ENCODE measurements around the gene C11orf16.
A peak's percentile ranks its signal among the peaks of the same experiment; 100 is the strongest.
"Not testable (repeated sequence)": the region's sequence is repeated elsewhere in the genome, so short reads cannot be mapped to it uniquely, and the experiment has no call there.

The C11orf16 gene, protein sequence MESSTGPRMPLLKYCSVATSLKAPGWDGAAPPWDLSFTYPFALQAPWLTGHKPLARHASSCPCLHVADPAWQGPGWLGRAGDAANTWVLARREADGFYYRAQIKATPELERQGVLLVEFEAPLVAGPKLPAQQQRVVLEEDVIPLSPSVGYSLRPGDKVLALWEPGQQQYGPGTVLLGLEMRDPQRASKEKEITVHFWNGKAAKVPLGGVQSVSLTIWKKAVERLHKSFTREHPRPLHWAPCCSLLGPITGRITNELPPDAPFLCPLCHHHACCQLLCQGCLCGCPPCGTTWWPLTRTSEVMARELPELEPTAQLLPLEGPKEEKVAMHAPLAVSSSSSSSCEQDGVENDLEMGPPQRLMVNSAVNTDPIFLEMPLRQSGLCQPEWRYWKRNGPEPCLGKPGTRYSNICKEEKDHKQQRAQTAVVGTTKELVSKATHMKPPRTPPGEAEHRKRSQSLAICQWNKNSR

DNA sequence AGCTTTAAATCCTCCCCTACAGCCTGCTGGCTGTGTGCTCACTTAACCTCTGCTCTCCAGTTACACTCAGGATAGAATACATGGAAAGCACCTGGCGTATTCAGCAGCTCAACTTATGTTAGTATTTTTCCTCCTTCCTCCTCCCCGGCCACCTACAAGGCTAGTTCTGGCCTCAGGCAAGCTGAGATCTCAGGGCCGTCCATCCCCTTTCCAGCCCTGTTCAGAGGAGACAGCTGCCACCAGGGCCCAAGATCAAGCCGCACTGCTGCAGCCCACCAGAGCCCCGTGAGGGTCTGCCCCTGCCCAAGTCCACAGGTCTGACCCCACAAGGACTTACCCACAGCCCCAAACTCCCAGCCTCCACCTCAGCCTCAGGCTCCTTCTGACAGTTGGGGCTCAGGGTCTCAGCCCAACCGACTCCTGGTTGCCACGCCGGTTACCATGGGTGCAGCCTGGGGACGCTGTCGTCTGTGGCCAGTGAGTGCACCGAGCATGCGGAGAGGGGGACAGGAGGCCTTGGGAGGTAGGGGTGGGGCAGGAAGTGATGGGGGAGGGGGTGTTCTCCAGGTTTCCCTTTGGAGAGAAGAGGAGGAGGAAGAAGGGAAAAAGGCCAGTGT is at the start of gene C11orf16:
TSS of gene C11orf16 (minus strand) at position 384 of the 617 bp plus-strand sequence. CDS start 639 bp downstream, outside the sequence.
- DNase-seq: no peak

DNA sequence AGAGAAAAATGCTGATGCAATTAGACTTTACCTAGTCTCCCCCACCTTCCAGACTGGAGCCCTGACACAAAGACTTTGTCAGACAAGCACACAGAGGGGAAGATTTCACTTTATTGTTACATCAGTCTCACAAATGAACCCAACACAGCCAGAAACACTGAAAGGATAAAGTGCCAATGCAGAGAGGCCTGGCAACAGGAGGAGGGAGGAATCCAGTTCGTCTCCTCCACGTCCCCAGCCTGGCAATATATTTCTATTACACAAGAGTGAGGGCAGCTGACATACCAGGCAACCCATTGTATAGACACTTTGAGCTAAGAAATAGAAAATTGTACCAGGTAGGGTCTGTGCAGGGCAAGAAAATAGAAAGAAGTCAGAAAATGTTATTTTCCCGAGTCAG is 47.7 kb upstream of the C11orf16 start:
- DNase-seq: no peak

DNA sequence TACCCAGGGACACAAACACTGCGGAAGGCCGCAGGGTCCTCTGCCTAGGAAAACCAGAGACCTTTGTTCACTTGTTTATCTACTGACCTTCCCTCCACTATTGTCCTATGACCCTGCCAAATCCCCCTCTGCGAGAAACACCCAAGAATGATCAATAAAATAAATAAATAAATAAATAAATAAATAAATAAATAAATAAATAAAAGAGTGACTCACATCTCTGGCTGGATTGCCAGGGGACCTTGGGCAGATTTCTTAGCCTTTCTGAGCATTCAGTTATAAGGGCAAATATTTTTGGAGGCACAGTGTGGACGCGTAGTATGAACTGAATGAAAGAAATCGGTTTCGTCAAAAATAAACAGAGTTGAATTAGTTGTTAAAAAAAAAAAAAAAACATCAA is 46.6 kb upstream of the C11orf16 start:
- not testable (repeated sequence) for DNase-seq

DNA sequence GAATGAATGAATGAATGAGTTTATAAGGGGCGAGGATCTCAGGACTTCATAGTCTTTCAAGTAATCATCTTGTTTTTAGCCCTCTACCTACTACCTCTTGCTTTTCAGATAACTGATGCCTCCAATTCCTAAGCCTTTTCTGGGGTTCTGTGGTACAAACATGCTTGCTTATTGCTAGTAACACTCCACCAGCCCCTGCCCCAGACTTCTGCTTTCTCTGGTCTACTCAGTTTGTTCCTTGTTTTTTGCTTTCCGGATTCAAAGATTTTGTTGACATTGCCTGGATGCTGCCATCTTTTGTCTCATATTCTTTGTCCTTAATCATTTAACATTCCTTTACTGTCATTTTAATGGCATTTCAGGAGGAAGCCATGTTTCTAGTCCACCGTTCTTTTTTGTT is 40.4 kb upstream of the C11orf16 start:
- DNase-seq: no peak

DNA sequence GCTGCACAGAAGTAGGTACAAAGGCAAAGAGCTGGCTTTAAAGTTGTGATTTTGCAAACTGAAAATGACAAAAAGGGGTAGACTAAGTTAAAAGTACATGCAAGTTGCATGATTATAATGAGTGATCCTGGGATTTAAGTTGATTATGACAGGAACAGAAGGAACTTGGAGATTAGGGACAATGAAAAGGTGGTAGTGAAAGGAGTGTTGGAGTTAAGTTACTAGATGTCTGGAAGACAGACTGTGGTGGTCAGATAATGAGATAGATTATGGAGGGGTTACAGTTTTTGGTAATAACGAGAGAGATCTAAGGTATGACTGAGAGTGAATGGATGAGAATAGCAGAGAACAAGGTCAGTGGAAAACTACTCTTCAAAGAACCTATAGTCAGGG is 39.2 kb upstream of the C11orf16 start:
- DNase-seq: no peak

DNA sequence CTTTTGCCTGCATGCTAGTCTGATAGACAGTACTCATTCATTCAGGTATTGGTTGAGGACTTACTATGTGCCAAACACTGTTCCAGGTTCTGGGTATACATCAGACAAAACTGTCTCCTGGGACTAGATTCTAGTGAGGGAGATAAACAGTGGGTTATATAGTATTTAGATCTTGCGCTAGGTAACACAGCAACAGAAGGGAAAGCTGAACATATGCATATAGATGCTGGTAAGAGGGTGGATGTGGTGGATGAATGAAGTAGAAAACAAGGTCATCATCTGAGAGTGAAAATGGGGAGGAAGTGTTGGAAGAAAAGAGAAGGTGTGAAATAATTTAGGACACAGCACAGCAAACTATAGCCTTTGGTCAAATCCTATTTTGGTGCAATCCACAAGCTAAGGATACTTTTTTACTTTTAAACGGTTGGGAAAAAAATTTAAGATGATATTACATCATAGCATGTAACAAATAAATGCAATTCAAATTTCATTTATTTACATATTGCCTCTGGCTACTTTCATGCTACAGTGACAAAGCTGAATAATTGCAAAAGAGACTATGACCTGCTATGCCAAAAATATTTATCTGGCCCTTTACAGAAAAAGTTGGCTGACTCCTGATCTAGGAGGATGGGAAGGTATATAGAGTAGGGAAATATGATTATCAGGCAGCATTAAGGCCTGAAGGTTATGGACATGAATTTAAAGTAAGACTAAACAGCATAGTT is 38.6 kb upstream of the C11orf16 start:
- no peak for DNase-seq

DNA sequence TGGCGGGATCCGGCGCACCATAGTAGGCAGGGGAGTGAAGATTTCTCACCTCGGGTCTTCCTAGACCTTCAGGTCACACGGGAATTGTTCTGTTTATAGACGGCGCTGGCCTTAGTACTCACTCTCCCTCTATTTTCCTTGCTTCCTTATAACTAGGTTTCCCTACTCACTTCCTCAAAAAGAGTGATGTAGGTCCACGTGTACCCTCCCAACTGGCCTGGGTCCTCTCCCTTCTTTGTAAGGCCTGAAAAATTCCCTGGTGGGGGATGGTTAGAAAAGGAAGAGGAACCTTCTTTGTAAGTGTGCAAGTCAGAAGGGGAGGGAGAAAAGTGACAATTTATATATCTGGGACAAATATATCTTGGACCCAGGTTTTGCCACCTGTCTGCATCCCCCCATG is 34.4 kb upstream of the C11orf16 start:
- no peak for DNase-seq

DNA sequence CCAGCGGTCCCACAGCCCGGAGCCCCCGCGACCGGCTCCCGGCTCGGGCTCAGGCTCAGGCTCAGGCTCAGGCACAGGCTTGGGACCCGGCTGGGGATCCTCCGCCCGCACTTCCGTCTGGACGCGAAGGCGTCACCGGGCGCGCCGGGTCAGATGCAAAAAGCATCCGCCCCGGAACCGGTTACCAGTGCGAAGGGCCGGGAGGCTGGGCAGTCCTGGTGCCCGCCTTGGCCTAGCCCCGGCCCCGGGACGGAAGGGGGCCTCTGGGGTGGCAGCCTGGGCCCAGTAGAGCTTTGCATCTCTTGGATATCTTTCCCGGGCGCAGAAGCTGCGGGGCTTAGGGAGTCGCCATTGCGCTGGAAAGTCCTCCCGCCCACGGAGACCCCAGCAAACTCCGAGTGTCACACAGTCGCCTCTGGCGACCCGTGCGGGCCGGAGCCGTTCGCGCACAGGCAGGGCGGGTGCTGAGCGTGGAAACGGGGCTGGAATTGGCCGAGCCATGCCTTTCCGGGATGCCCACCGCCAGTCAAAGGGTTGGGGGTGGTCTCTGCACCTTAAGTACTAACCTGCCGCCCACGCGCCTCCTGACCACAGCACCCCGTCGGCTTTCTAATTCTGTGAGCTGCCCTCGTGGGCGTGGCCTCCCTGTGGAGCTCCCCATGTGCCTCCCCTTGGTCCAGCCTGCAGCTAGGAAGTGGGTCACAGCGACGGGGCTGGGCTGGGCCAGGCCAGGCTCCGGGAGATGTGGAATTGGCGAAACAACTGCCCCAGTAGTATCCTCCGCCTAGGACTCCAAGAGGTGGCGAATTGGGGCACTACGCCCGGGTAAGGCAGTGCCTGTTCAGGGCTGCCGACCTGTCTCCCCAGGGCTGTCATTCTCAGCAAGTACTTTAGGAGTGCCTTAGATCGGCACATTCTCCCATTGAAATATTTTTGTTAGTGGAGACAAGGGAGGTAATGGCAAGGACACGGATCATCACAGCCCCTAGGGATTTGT is 31.9 kb upstream of the C11orf16 start, which contains the start of gene TMEM9B:
TSS of gene TMEM9B (minus strand) at position 119 of the 997 bp plus-strand sequence. CDS start 129 bp downstream, outside the sequence.
- peak; percentile 85 to 96 for DNase-seq

DNA sequence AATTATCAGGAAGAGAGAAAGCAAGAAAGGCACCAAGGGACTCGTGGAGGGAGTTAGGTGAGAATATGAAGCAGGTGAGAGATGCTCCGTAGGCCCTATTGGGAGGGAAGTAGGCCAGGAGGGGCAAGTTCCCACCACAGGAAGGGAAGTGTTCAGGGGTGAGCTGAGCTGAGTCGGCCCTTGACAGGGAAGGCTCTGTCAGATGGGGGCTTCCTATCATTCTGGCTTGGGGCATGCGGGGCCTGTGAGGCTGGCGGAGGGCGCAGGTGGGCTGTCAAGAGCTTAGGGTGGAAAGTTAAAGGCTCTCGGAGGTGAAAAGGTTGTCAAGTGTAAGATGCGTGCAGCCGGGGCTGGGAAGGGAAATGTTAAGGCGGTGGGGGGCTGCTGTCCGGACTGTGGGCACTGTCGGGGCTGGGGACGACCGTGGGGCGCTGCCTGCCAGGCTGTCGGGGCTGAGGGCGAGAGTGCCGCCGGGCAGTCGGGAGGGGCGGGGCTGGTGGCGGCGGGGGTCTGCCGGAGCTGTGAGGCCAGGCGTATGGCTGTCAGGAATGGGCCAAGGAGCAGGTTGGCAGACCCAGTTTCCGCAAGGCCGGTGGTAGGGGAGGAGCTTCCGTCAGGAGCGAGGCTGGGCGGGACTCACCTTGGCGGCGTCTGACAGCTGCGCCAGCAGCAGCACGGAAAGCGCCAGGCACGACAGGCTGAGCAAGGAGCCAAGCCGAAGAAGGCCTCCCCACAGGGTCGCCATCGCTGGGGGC is 31.0 kb upstream of the C11orf16 start:
- DNase-seq: peak; percentile 84 to 96

DNA sequence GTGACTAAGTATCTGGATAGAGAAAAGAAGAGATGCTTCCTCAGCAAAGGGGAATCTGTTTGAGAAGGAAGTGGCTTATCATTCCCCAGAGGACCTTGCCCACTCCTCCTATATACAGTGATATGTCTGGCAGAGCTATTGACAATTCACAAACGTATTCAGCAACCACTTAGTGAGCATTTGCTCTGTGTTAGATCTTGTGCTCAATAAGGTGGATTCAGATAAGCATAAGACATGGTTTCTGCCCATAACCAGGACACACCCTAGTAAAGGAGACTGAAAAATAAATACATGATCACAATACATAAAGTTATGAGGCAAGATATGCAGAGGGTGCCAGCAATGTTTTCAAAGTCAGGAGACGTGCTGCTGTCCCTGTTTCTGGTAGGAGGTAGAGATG is 30.1 kb upstream of the C11orf16 start:
- DNase-seq: no peak

DNA sequence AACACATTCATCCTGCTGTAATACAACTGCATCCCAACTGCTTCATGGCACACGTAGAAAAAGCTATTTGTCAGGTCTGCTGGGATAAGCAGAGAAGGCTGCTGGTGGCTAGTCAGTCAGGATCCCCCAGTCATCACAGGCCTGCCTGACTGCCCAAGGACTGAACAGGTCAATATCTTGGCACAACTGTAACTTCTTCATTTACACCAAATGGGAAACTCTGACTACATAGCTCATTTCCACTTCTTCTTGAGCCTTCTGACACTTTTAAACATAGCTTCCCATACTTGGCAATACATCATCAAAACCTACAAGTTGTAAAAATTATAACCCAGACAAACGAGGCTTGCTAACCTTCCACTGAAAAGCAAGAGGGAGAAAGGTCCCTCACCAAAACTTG is 28.7 kb upstream of the C11orf16 start:
- no peak for DNase-seq

DNA sequence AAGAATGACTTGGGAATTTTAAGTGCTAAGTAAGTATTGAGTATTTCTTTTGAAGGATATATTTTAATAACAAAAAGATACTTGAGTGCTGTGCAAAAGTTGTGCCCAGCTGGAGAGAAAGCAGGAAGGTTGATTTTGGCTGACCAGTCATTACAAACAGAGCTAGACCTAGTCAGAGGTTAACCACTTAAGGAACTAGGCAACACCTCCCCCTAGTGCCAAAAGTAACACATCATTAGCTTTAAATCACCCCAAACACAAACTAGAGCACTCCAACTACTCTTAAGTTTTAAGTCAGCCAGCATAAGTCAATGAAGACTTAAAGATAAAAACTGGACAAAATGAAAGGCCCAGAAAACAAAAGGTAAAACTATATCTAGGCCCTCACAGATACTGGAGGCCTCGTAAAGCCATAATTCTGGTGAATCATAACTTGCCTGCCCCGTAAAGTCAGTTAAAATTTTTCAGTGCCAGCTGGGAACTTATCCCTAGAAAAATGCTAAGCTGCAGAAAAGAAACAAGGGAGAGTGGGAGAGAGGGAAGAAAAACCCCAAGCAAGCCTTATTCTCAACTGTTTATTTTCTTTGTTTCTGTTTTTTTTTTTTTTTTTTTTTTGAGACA is 26.9 kb upstream of the C11orf16 start:
- no peak for DNase-seq

DNA sequence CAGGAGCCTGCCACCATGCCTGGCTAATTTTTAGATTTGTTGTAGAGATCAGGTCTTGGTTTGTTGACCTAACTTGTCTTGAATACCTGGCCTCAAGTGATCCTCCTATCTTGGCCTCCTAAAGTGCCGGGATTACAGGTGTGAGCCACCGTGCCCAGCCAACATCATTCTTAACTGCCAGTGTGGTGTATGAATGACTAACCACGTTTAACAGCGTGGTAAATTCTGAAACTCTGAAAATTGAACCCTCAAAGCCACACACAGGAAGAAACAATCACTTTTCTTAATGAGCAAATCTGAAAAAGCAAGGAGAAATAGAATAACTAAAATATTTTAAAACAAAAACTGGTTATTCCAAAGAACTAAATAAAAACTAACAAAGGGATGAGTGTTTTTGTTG is 24.1 kb upstream of the C11orf16 start:
- no peak for DNase-seq

DNA sequence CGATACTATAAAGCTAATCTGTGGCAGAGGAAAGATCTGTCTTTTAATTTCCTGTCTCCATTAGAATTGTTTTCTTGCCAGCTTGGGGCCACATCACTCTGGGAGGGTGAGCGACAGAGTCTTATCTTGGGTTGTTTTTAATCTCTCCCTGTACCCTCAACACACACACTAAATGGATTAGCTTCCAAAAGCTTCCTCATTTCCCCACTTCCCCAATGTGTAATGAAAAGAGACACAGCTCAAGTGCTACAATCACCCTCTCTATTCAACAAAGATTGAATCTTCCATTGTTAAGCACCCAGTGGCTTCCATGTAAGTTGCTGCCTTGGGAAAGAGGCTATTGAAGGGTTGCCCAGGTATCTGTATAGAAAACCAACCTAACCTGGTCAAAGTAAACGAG is 16.1 kb upstream of the C11orf16 start:
- no peak for DNase-seq

DNA sequence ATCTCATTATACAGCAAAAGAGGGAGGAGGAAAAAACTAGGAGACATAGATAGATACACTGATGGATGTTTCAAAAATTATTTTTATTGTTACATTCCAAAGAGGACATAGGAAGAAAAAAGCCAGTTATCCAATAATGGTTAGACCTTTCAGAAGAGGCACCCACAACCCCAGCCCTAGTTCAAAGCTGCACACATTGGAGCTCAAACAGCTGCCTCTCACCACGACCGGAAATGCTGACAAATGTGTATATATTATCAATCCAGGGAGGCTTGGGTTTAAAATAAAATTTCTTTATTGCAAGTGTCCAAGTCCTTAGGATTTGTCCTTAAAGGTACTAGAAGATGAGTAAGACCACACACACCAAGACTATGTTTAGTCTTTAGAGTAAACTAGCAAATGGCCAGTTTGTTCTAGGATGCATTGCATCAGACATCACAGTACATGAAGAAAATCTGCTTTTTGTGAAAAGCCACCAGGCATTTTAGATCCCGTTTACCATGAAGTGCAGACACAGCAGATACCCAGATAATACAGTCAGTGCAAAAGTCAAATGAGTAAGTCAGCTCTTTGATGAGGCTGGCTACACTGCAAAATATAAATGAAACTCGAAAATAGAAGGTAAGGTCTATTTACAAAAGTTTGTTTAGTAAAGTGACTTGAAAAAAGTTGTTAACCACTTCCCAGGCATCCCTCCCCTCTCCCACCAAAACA is 14.6 kb upstream of the C11orf16 start:
- no peak for DNase-seq

DNA sequence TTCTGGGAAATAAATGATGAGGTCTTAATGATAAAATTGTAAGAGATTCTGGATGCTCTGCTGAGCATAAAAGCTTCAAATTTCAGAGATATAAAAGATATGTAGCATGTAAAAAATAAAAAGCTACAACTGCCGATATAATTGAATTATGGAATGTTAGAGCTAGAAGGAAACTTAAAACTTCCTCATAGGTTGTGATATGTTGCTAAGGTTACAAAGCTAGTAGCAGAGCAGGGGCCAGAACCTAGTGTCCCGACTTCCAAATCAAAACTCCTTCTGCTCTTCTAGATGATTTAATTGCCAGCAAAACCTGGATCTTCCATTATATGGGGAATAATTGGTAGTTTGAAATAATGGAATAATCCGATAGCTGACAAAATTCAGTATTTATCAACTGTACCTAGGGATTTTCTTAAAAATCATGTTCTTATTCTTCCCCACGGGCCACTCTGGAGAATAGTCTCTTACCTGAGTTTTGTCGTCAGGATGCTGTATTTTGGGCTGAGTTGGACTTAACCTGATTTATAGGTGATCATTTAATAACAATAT is 9.8 kb upstream of the C11orf16 start, which contains the start of gene ASCL3:
TSS of gene ASCL3 (minus strand) at position 499 of the 549 bp plus-strand sequence. CDS start 4,855 bp downstream, outside the sequence.
- no peak for DNase-seq

DNA sequence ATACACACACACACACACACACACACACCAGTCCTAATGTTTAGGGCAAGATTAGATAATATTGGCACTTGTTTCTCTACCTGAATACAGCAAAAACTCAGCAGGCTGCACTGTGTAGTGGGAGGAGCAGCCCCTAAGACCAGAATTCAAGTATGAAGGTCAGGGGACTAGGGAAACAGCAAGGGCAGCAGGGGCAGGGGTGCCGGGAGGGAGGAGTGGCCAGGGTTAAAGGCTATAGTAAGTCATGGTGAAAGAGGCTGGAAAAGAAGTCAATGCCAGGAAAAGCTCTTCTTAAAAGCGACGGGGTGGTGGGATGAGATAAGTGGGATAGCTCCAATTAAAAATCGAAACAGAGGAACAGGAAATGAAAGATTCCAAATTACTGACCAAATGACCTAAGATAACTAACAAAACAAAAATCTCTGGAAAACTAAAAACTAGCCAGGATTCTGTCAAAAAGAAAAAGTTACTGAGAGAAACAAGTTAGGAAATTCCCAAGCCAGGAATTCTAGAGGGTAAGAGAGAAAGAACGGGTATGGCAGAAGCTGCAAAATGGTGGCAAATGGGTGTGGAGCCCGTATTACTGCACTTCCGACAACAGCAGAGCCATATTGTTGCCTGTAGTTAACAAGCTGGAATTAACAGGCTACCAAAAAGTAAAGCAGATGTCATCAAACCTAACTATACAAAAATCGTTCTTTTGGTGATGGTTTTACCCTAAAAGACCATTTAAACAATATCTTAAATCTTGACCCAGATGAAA is 8.8 kb upstream of the C11orf16 start:
- DNase-seq: no peak

DNA sequence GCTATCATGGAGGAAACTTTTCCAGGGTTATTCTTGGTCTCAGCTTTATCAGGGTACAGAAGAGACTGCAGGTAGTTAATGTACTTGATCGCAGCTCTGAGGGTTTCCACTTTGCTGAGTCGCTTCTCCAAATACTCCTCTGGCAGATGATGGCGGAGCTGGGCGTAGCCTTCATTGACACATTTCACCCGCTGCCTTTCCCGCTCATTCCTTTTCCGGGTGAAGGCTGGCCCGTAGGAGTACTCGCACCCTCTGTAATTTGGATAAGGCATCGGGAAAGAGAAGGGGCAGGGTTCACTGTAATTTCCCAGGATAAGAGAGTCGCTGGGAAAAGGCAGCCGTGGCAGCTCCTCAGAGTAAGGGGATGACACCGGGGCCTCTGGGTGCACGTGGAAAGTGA is 4.9 kb upstream of the C11orf16 start:
- DNase-seq: no peak

DNA sequence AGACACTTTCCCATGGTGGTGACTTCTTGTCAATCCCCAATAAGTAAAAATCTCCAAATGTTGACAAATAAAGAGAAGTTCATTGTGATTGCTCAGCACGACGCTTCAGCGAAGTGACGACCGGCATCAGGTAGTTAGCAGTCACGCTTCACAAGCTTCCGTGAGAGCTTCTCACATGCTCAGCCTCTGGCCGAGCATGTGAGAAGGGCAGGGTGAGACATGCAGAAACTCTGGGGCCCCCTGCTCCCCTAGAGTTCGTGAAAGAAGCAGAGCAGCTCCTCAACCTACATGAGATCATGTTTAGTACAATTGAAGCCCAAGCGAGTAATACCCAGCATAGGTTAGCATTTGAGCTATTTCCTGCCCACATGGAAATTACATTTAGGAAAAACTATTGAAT is 4.4 kb upstream of the C11orf16 start:
- no peak for DNase-seq

Measured in NCI-H187 (cell line).